Dendritic cell treated with granulocyte-macrophage colony-stimulating factor and Interleukin-4, amounts not matched to agents 40 ng/mL and 50 ng/mL, for 4 days (primary cell): Measurements from ENCODE around the gene MRTO4.
"Not testable (repeated sequence)": the region's sequence is repeated elsewhere in the genome, so short reads cannot be mapped to it uniquely, and the experiment has no call there.

Source experiments
- H3K27ac Mint-ChIP-seq: one replicate; pipeline ENCODE4 v1.8.0; 2022; ENCODE audit warnings: mild to moderate bottlenecking, mixed read lengths
- H3K27me3 Mint-ChIP-seq: one replicate; pipeline ENCODE4 v1.8.0; 2022; ENCODE audit warnings: mild to moderate bottlenecking, mixed read lengths
- H3K36me3 Mint-ChIP-seq: one replicate; pipeline ENCODE4 v1.8.0; 2022; ENCODE audit warnings: low read depth, mixed read lengths
- H3K4me1 Mint-ChIP-seq: one replicate; pipeline ENCODE4 v1.8.0; 2022; ENCODE audit warnings: low read depth, mixed read lengths
- H3K4me3 Mint-ChIP-seq: one replicate; pipeline ENCODE4 v1.8.0; 2022; ENCODE audit warnings: mild to moderate bottlenecking, moderate library complexity, mixed read lengths
- H3K9me3 Mint-ChIP-seq: one replicate; pipeline ENCODE4 v1.8.0; 2022; ENCODE audit warnings: mixed read lengths
- intact Hi-C: fragments of 100-400 bp; cut with micrococcal nuclease; formaldehyde crosslinking; loops from one replicate; pipeline ENCODE4 v1.15.0; 2022

MRTO4 gene

GRCh38 chr1:19270343-19270730 is 18.7 kb downstream of the MRTO4 start:
- H3K9me3 Mint-ChIP-seq, H3K27ac Mint-ChIP-seq, intact Hi-C loops, H3K36me3 Mint-ChIP-seq, H3K4me3 Mint-ChIP-seq, H3K4me1 Mint-ChIP-seq: not testable (repeated sequence)
- H3K27me3 Mint-ChIP-seq = peaks cover 29% of the 10 kb centered on the region

GRCh38 chr1:19272064-19272463 is 20.5 kb downstream of the MRTO4 start:
- peaks cover 33% of the 10 kb centered on the region for H3K27me3 Mint-ChIP-seq
- H3K4me1 Mint-ChIP-seq = peaks cover 10% of the 10 kb centered on the region
- H3K36me3 Mint-ChIP-seq = no peaks in the 10 kb centered on the region
- intact Hi-C loops = no loop called here
- no peak overlapping the region for H3K27ac Mint-ChIP-seq
- H3K4me3 Mint-ChIP-seq = no peak overlapping the region
- peaks cover 8% of the 10 kb centered on the region for H3K9me3 Mint-ChIP-seq

- peaks cover 33% of the 10 kb centered on the region for H3K27me3 Mint-ChIP-seq
- intact Hi-C loops = no loop called here
- peak overlapping the region; percentile 21 for H3K4me3 Mint-ChIP-seq
- H3K27ac Mint-ChIP-seq = no peak overlapping the region
- peaks cover 8% of the 10 kb centered on the region for H3K9me3 Mint-ChIP-seq
- no peaks in the 10 kb centered on the region for H3K36me3 Mint-ChIP-seq
- H3K4me1 Mint-ChIP-seq = peaks cover 10% of the 10 kb centered on the region
Observed at GRCh38 chr1:19273106-19273843, 21.7 kb downstream of the MRTO4 start.

GRCh38 chr1:19273844-19274531 is 22.4 kb downstream of the MRTO4 start:
- H3K4me3 Mint-ChIP-seq = peak overlapping the region; percentile 18
- intact Hi-C loops, H3K36me3 Mint-ChIP-seq, H3K4me1 Mint-ChIP-seq, H3K27ac Mint-ChIP-seq, H3K9me3 Mint-ChIP-seq: not testable (repeated sequence)
- H3K27me3 Mint-ChIP-seq = peaks cover 33% of the 10 kb centered on the region

GRCh38 chr1:19274636-19275035 is 23.0 kb downstream of the MRTO4 start:
- peaks cover 10% of the 10 kb centered on the region for H3K4me1 Mint-ChIP-seq
- no peak overlapping the region for H3K4me3 Mint-ChIP-seq
- no peaks in the 10 kb centered on the region for H3K36me3 Mint-ChIP-seq
- peaks cover 33% of the 10 kb centered on the region for H3K27me3 Mint-ChIP-seq
- H3K27ac Mint-ChIP-seq = no peak overlapping the region
- H3K9me3 Mint-ChIP-seq = peaks cover 8% of the 10 kb centered on the region
- intact Hi-C loops = no loop called here

- no peak overlapping the region for H3K27ac Mint-ChIP-seq
- no peak overlapping the region for H3K4me3 Mint-ChIP-seq
- peaks cover 6% of the 10 kb centered on the region for H3K4me1 Mint-ChIP-seq
- no peaks in the 10 kb centered on the region for H3K36me3 Mint-ChIP-seq
- H3K9me3 Mint-ChIP-seq = no peaks in the 10 kb centered on the region
- peaks cover 18% of the 10 kb centered on the region for H3K27me3 Mint-ChIP-seq
- intact Hi-C loops = no loop called here
Observed at GRCh38 chr1:19283891-19284290, 32.3 kb downstream of the MRTO4 start.

- H3K4me1 Mint-ChIP-seq = peaks cover 11% of the 10 kb centered on the region
- intact Hi-C loops = no loop called here
- no peak overlapping the region for H3K4me3 Mint-ChIP-seq
- H3K36me3 Mint-ChIP-seq = no peaks in the 10 kb centered on the region
- no peak overlapping the region for H3K27ac Mint-ChIP-seq
- H3K9me3 Mint-ChIP-seq = no peaks in the 10 kb centered on the region
- H3K27me3 Mint-ChIP-seq = peaks cover 26% of the 10 kb centered on the region
Observed at GRCh38 chr1:19284881-19285280, 33.3 kb downstream of the MRTO4 start.

- H3K27ac Mint-ChIP-seq, H3K4me3 Mint-ChIP-seq, H3K36me3 Mint-ChIP-seq, intact Hi-C loops, H3K9me3 Mint-ChIP-seq: not testable (repeated sequence)
- H3K27me3 Mint-ChIP-seq = peaks cover 26% of the 10 kb centered on the region
- peaks cover 11% of the 10 kb centered on the region for H3K4me1 Mint-ChIP-seq
Observed at GRCh38 chr1:19285366-19285765, 33.8 kb downstream of the MRTO4 start.

GRCh38 chr1:19285807-19286206 is 34.2 kb downstream of the MRTO4 start:
- H3K36me3 Mint-ChIP-seq, intact Hi-C loops: not testable (repeated sequence)

GRCh38 chr1:19287436-19288185 is 36.0 kb downstream of the MRTO4 start:
- intact Hi-C loops = no loop called here
- H3K27me3 Mint-ChIP-seq = peaks cover 26% of the 10 kb centered on the region
- no peaks in the 10 kb centered on the region for H3K36me3 Mint-ChIP-seq
- H3K9me3 Mint-ChIP-seq = peaks cover 11% of the 10 kb centered on the region
- peak overlapping the region; percentile 67 for H3K4me3 Mint-ChIP-seq
- peak overlapping the region; percentile 24 for H3K27ac Mint-ChIP-seq
- H3K4me1 Mint-ChIP-seq = peaks cover 11% of the 10 kb centered on the region

More at GRCh38 chr1:19285807-19286206, 34.2 kb downstream of the MRTO4 start:
- H3K4me3 Mint-ChIP-seq, H3K9me3 Mint-ChIP-seq, H3K27ac Mint-ChIP-seq: not testable (repeated sequence)
- Mint-ChIP-seq H3K27me3 (peaks cover 26% of the 10 kb centered on the region), H3K4me1 (peaks cover 11% of the 10 kb centered on the region)

GRCh38 chr1:19288324-19289241 is 37.0 kb downstream of the MRTO4 start, which contains the start of gene AKR7A3:
Gene AKR7A3, minus strand, starts transcription at chr1:19288770. Its CDS starts 61 bp downstream, at chr1:19288709.
- H3K4me1 Mint-ChIP-seq = peaks cover 11% of the 10 kb centered on the region
- H3K27ac Mint-ChIP-seq = peak within 1 kb of the TSS; percentile 24
- peak within 1 kb of the TSS; percentile 67 for H3K4me3 Mint-ChIP-seq
- intact Hi-C loops, H3K36me3 Mint-ChIP-seq: not testable (repeated sequence)
- peaks cover 11% of the 10 kb centered on the region for H3K9me3 Mint-ChIP-seq
- peaks cover 26% of the 10 kb centered on the region for H3K27me3 Mint-ChIP-seq

- Mint-ChIP-seq H3K4me1 (peaks cover 11% of the 10 kb centered on the region), H3K27me3 (peaks cover 26% of the 10 kb centered on the region), H3K27ac (no peak overlapping the region), H3K9me3 (peaks cover 18% of the 10 kb centered on the region), H3K36me3 (peaks cover 4% of the 10 kb centered on the region), H3K4me3 (peak overlapping the region; percentile 67)
- intact Hi-C loops = no loop called here
Observed at GRCh38 chr1:19289244-19289643, 37.6 kb downstream of the MRTO4 start.

- H3K4me3 Mint-ChIP-seq = no peak overlapping the region
- intact Hi-C loops = no loop called here
- no peaks in the 10 kb centered on the region for H3K4me1 Mint-ChIP-seq
- peaks cover 3% of the 10 kb centered on the region for H3K27me3 Mint-ChIP-seq
- H3K36me3 Mint-ChIP-seq = peaks cover 8% of the 10 kb centered on the region
- peaks cover 45% of the 10 kb centered on the region for H3K9me3 Mint-ChIP-seq
- no peak overlapping the region for H3K27ac Mint-ChIP-seq
Observed at GRCh38 chr1:19294638-19295037, 43.0 kb downstream of the MRTO4 start.
